Fibroblast of mammary gland (primary cell): ENCODE measurements around the gene RPL5.

Experiments used
- DNase-seq: peaks from one replicate; pipeline ENCODE4 v3.0.0-alpha.2; 2010; ENCODE audit warnings: low read depth
- H3K4me3 ChIP-seq: 2 replicates; pipeline ENCODE4 v1.5.1; 2011; ENCODE audit warnings: low read depth, mild to moderate bottlenecking, low read length, moderate library complexity; ENCODE audit not compliant: control insufficient read depth
- TF ChIP-seq, protein P1 (sequence below): conservative IDR thresholded peaks from 2 replicates; pipeline ENCODE4 v1.5.1; 2011; ENCODE audit warnings: low read depth, low read length, inconsistent platforms; ENCODE audit not compliant: control insufficient read depth, insufficient read depth

RPL5 gene

DNA sequence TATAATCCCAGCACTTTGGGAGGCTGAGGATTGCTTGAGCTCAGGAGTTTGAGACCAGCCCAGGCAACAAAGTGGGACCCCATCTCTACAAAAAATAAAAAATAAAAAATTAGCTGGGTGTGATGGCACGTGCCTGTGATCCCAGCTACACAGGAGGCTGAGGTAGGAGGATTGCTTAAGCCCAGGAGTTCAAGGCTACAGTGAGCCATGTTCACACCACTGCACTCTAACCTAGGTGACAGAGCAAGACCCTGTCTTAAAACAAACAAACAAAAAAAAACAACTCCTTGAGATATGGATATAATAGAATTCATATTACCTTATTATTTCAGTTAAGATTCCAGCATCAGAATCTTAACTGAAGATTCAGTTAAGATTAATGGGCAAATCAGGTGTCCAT is 52.4 kb downstream of the RPL5 start:
- H3K4me3 ChIP-seq: no peak overlapping the region
- TF ChIP-seq, protein P1, sequence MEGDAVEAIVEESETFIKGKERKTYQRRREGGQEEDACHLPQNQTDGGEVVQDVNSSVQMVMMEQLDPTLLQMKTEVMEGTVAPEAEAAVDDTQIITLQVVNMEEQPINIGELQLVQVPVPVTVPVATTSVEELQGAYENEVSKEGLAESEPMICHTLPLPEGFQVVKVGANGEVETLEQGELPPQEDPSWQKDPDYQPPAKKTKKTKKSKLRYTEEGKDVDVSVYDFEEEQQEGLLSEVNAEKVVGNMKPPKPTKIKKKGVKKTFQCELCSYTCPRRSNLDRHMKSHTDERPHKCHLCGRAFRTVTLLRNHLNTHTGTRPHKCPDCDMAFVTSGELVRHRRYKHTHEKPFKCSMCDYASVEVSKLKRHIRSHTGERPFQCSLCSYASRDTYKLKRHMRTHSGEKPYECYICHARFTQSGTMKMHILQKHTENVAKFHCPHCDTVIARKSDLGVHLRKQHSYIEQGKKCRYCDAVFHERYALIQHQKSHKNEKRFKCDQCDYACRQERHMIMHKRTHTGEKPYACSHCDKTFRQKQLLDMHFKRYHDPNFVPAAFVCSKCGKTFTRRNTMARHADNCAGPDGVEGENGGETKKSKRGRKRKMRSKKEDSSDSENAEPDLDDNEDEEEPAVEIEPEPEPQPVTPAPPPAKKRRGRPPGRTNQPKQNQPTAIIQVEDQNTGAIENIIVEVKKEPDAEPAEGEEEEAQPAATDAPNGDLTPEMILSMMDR: no peak
- DNase-seq: no peak

DNA sequence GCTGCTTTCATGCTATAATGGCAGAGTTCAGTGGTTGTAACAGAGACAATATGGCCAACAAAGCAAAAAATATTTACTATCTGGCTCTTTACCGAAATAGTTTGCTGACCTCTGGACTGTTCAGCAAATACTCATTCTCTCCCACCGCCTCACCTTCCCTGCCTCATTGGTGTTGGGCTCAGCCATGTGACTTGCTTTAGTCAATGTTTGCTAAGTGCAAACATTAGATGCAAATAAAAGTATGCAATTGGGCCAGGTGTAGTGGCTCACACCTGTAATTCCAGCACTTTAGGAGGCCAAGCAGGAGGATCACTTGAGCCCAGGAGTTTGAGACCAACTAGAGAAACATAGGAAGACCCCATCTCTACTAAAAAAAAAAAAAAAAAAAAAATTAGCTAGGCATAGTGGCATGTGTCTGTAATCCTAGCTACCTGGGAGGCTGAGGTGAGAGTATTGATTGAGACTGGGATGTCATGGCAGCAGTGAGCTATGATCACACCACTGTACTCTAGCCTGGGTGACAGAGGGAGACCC is 55.1 kb downstream of the RPL5 start:
- no peak for DNase-seq
- H3K4me3 ChIP-seq: no peak overlapping the region
- TF ChIP-seq, protein P1: no peak

DNA sequence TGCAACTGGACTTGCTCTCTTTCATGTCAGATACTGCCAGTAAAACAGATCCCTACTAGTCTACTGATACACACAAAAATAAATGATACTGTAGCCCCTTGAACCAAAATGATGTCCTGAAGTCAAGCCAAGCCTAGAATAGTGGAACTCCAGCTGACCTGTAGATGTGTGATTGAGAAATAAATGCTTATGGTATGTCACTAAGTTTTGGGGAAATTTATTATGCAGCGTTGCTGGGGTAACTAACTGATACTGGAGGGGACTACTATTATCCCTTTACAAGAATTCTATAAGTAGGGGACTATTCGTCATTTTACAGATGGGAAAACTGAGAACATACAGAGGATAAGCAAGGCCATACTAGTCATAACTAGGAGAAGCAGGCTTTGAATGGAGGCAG is 55.6 kb downstream of the RPL5 start:
- H3K4me3 ChIP-seq: no peak overlapping the region
- TF ChIP-seq, protein P1: no peak
- DNase-seq: no peak
